Panc1 (cell line): ENCODE data around the gene ABCC11.
"Not testable (repeated sequence)": the region's sequence is repeated elsewhere in the genome, so short reads cannot be mapped to it uniquely, and the experiment has no call there.

Source experiments
- POLR2AphosphoS5 ChIP-seq: IDR thresholded peaks from 2 replicates; pipeline ENCODE4 v1.6.1; 2012; ENCODE audit warnings: mild to moderate bottlenecking, low read depth, low read length, moderate library complexity
- TF ChIP-seq, protein P1 (sequence below): fragments of 450-650 bp; IDR thresholded peaks from 2 replicates; pipeline ENCODE4 v1.5.1; 2017; ENCODE audit warnings: mild to moderate bottlenecking
- TF ChIP-seq, protein P2 (sequence below), 2 experiments: IDR thresholded peaks; 2 replicates each; pipeline ENCODE4 v1.6.1; 2011 to 2012; ENCODE audit warnings: low read depth in 2 of 2, control low read depth in 1 of 2, low read length in 1 of 2, mild to moderate bottlenecking in 1 of 2, moderate library complexity in 1 of 2; ENCODE audit not compliant: insufficient read depth in 1 of 2

DNA sequence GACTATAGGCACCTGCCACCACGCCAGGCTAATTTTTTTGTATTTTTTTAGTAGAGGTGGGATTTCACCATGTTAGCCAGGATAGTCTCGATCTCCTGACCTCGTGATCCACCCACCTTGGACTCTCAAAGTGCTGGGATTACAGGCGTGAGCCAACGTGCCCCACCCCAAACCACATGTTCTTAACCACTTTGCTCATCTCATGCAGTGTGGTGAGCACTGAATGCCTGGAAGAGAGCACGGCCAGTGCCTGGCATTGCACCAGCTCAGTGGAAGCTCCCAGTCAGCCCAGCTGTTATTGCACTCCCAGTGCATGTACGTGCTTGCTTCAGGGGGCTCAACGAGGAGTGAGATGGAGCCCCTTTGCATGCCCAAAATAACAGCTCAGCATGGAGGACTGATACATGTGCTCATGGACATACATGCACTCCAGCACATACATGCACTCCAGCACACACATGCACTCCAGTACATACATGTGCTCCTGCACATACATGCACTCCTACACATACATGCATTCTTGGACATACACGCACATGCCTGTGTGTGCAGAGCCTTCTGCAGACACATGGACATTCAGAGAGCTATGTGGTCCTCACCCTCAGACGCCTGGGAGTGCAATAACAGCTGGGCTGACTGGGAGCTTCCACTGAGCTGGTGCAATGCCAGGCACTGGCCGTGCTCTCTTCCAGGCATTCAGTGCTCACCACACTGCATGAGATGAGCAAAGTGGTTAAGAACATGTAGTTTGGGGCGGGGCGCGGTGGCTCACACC is 65.4 kb downstream of the ABCC11 start:
- TF ChIP-seq, protein P1, sequence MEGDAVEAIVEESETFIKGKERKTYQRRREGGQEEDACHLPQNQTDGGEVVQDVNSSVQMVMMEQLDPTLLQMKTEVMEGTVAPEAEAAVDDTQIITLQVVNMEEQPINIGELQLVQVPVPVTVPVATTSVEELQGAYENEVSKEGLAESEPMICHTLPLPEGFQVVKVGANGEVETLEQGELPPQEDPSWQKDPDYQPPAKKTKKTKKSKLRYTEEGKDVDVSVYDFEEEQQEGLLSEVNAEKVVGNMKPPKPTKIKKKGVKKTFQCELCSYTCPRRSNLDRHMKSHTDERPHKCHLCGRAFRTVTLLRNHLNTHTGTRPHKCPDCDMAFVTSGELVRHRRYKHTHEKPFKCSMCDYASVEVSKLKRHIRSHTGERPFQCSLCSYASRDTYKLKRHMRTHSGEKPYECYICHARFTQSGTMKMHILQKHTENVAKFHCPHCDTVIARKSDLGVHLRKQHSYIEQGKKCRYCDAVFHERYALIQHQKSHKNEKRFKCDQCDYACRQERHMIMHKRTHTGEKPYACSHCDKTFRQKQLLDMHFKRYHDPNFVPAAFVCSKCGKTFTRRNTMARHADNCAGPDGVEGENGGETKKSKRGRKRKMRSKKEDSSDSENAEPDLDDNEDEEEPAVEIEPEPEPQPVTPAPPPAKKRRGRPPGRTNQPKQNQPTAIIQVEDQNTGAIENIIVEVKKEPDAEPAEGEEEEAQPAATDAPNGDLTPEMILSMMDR = not testable (repeated sequence)
- TF ChIP-seq, protein P2, sequence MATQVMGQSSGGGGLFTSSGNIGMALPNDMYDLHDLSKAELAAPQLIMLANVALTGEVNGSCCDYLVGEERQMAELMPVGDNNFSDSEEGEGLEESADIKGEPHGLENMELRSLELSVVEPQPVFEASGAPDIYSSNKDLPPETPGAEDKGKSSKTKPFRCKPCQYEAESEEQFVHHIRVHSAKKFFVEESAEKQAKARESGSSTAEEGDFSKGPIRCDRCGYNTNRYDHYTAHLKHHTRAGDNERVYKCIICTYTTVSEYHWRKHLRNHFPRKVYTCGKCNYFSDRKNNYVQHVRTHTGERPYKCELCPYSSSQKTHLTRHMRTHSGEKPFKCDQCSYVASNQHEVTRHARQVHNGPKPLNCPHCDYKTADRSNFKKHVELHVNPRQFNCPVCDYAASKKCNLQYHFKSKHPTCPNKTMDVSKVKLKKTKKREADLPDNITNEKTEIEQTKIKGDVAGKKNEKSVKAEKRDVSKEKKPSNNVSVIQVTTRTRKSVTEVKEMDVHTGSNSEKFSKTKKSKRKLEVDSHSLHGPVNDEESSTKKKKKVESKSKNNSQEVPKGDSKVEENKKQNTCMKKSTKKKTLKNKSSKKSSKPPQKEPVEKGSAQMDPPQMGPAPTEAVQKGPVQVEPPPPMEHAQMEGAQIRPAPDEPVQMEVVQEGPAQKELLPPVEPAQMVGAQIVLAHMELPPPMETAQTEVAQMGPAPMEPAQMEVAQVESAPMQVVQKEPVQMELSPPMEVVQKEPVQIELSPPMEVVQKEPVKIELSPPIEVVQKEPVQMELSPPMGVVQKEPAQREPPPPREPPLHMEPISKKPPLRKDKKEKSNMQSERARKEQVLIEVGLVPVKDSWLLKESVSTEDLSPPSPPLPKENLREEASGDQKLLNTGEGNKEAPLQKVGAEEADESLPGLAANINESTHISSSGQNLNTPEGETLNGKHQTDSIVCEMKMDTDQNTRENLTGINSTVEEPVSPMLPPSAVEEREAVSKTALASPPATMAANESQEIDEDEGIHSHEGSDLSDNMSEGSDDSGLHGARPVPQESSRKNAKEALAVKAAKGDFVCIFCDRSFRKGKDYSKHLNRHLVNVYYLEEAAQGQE (IDR thresholded peaks at IDR 0.05; ENCODE audit: insufficient read depth in 1 of 2, low read depth in 2 of 2, low read length in 1 of 2) = not testable (repeated sequence)
- not testable (repeated sequence) for TF ChIP-seq POLR2AphosphoS5
